PFSK-1 (cell line): ENCODE data around the gene ATP8A1.

ENCODE experiments used
- FOXP2 ChIP-seq: optimal IDR thresholded peaks from 2 replicates; pipeline ENCODE3; 2011; ENCODE audit warnings: borderline replicate concordance, control low read depth, inconsistent platforms; ENCODE audit not compliant: insufficient read depth; ENCODE audit errors: extremely low read length, extremely low read depth
- POLR2AphosphoS5 ChIP-seq: IDR thresholded peaks from 2 replicates; pipeline ENCODE4 v1.6.1; 2012; ENCODE audit warnings: low read depth, mild to moderate bottlenecking, control low read depth, low read length, moderate library complexity
- REST ChIP-seq, 2 experiments: IDR thresholded peaks; 2 replicates each; pipeline versions ENCODE4 v1.6.1 to v1.8.0; 2011 to 2012; ENCODE audit warnings: low read depth in 2 of 2, low read length in 2 of 2, control low read depth in 1 of 2, inconsistent platforms in 1 of 2, mild to moderate bottlenecking in 1 of 2, moderate library complexity in 1 of 2; ENCODE audit not compliant: insufficient read depth in 1 of 2
- SIN3A ChIP-seq: IDR thresholded peaks from 2 replicates; pipeline ENCODE4 v1.6.1; 2012; ENCODE audit warnings: mild to moderate bottlenecking, low read length, moderate library complexity, borderline replicate concordance; ENCODE audit not compliant: insufficient read depth
- TAF1 ChIP-seq: IDR thresholded peaks from 2 replicates; pipeline ENCODE4 v1.6.1; 2012; ENCODE audit warnings: low read length, control low read depth, borderline replicate concordance; ENCODE audit not compliant: insufficient read depth

ATP8A1 gene

DNA sequence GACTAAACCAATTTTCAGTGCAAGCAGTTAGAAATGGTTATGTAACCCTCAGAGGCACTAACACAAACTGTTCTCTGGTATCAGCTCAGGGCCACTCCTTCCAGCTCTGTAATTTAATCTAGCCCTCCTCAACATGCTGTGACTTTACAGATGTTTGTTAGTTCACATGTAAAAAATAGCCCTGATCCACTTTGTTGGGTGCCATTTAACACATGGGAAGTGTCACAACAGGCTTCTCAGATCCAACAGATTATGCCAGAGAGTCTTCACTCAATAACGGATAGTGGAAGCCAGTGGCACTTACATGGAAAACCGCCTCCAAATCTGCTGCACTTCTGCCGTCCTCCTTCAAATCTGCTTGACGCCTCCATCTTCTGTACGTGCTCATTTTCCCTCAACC is 51.6 kb downstream of the ATP8A1 start:
- TF ChIP-seq TAF1 (no peak), REST (IDR thresholded peaks at IDR 0.05; ENCODE audit: insufficient read depth in 1 of 2, low read depth in 2 of 2, low read length in 2 of 2) (no peak), POLR2AphosphoS5 (no peak), SIN3A (no peak), FOXP2 (no peak)

DNA sequence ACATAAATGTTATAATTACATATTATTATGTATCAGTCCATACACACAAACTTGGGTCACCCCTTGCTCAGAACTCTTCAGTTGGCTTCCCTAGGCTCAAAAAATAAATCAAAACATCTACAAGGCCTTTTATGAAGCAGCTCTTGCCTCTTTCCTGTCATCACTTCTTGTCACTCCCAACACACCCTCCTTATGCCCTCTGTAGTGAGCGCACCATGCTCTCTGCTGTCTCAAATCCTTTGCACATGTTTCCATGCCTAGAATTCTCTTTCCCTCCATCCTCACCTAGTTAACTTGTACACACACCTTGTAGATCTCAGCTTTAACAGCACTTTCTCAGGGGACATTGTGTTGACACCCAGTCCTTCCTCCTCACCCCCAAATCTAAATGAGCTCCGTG is 53.0 kb downstream of the ATP8A1 start:
- TF ChIP-seq TAF1 (no peak), SIN3A (no peak), REST (IDR thresholded peaks at IDR 0.05; ENCODE audit: insufficient read depth in 1 of 2, low read depth in 2 of 2, low read length in 2 of 2) (no peak), FOXP2 (no peak), POLR2AphosphoS5 (no peak)

GRCh38 chr4:42600578-42600977 is 56.3 kb downstream of the ATP8A1 start:
- no peak for TF ChIP-seq REST (IDR thresholded peaks at IDR 0.05; ENCODE audit: insufficient read depth in 1 of 2, low read depth in 2 of 2, low read length in 2 of 2)
- TF ChIP-seq TAF1: no peak
- no peak for TF ChIP-seq POLR2AphosphoS5
- TF ChIP-seq FOXP2: no peak
- no peak for TF ChIP-seq SIN3A

GRCh38 chr4:42596918-42597317 is 60.0 kb downstream of the ATP8A1 start:
- TF ChIP-seq POLR2AphosphoS5: no peak
- no peak for TF ChIP-seq REST (IDR thresholded peaks at IDR 0.05; ENCODE audit: insufficient read depth in 1 of 2, low read depth in 2 of 2, low read length in 2 of 2)
- no peak for TF ChIP-seq SIN3A
- no peak for TF ChIP-seq FOXP2
- no peak for TF ChIP-seq TAF1

- no peak for TF ChIP-seq POLR2AphosphoS5
Measured at GRCh38 chr4:42594888-42595287, 62.0 kb downstream of the ATP8A1 start.
